ENCODE measurements around the gene LDB2.

DNA sequence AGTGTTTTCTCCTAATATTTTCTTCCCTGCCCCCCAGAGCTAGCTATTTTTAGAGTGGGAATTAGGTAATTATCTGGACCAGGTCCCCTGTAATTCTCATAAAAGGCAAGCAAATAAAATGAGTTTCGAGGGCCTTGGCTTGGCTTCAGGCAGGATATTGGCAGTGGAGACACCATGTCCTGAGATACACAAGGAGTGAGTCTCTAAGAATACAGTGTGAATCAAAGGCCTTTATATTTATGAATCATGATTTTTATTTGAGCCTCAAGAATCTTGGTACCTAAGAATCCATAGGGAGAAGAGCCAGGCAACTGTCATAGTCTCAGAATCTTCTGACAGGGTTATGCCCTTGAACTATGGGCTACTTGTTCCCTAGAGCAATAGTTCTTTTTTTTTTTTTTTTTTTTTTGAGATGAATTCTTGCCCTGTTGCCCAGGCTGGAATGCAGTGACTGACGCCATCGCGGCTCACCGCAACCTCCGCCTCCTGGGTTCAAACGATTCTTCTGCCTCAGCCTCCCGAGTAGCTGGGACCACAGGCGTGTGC lies 205.4 kb downstream of the LDB2 start:
- no peak for TF ChIP-seq CTCF (IDR thresholded peaks at IDR 0.05; ENCODE audit: low read depth, low read length, poor library complexity, severe bottlenecking)
- no peak for TF ChIP-seq EZH2phosphoT487 (IDR thresholded peaks at IDR 0.05; ENCODE audit: borderline replicate concordance, low read length)
